Measurements from ENCODE around the gene CHCHD3. TPM values are rescaled to one million over a fixed set of nuclear protein-coding genes. Genes with fewer than 3 reads are reported as not detected.

CHCHD3 gene
- total and polyA plus RNA-seq, 4 donors: 25.5 to 37.8 (median 31.8) TPM

DNA sequence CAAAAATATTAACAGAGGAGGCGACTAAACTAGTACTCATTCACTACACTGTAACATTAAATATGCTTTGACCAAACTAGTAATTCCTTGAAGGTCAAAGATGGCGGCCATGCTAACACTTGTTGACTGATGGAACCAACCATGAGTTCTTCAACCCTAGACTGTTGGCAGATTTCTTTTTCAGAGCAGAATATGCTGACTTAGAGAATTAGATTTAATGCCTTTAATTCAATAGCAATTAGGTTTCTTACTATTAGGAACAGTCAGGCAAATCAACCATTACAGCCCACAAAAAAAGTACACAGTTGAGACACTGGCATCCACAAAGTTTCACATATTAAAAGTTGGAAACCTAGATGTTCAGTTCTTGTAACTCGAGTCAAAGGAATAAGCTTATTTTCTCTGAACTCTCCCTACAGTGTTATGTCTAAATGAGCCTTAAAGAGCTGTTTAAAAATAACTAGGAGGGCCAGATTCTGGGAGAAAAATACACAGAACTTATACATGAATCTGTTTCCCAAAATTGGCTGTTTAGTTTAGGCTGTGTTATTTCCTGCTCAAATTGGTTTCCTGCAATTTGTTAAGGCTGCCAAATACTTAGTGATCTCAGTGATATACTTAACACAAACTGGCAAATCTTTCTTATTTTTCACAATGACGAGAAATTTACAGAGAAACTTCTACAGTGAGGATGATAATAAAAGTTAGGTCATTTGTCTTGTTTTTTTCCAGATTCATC lies 17.6 kb downstream of the CHCHD3 start:
- no peak overlapping the region for H3K4me3 ChIP-seq (ENCODE audit: low read depth in 1 of 3, low read length in 3 of 3)
- WGBS: 88% methylated on average over 4 of the region's 4 CpGs
- H3K9me3 ChIP-seq (ENCODE audit: control insufficient read depth in 4 of 4, low read length in 3 of 4): no peaks in the 10 kb centered on the region
- H3K27me3 ChIP-seq (ENCODE audit: control insufficient read depth in 4 of 4, insufficient read depth in 4 of 4, low read length in 3 of 4): no peaks in the 10 kb centered on the region
- H3K36me3 ChIP-seq (ENCODE audit: control insufficient read depth in 4 of 4, insufficient read depth in 3 of 4, low read depth in 1 of 4, low read length in 3 of 4): peaks cover 0 to 9% (median 2%) of the 10 kb centered on the region in 4 donors
- no peak overlapping the region for H3K9ac ChIP-seq (ENCODE audit: low read depth in 1 of 2, low read length in 2 of 2)
- no peak overlapping the region for H3K27ac ChIP-seq (ENCODE audit: low read depth in 1 of 2, low read length in 2 of 2)
- DNase-seq (ENCODE audit: low spot score): no peak
- H3K4me1 ChIP-seq (ENCODE audit: control insufficient read depth in 4 of 4, insufficient read depth in 4 of 4, low read length in 3 of 4): peaks cover 0 to 11% (median 6%) of the 10 kb centered on the region in 4 donors
- TF ChIP-seq, protein P1, sequence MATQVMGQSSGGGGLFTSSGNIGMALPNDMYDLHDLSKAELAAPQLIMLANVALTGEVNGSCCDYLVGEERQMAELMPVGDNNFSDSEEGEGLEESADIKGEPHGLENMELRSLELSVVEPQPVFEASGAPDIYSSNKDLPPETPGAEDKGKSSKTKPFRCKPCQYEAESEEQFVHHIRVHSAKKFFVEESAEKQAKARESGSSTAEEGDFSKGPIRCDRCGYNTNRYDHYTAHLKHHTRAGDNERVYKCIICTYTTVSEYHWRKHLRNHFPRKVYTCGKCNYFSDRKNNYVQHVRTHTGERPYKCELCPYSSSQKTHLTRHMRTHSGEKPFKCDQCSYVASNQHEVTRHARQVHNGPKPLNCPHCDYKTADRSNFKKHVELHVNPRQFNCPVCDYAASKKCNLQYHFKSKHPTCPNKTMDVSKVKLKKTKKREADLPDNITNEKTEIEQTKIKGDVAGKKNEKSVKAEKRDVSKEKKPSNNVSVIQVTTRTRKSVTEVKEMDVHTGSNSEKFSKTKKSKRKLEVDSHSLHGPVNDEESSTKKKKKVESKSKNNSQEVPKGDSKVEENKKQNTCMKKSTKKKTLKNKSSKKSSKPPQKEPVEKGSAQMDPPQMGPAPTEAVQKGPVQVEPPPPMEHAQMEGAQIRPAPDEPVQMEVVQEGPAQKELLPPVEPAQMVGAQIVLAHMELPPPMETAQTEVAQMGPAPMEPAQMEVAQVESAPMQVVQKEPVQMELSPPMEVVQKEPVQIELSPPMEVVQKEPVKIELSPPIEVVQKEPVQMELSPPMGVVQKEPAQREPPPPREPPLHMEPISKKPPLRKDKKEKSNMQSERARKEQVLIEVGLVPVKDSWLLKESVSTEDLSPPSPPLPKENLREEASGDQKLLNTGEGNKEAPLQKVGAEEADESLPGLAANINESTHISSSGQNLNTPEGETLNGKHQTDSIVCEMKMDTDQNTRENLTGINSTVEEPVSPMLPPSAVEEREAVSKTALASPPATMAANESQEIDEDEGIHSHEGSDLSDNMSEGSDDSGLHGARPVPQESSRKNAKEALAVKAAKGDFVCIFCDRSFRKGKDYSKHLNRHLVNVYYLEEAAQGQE (IDR thresholded peaks at IDR 0.05): no peak
- no peak for TF ChIP-seq GABPA (IDR thresholded peaks at IDR 0.05 in 1 of 2, conservative IDR thresholded peaks at IDR 0.05 in 1 of 2)
- no peak for TF ChIP-seq RAD21 (IDR thresholded peaks at IDR 0.05)
- TF ChIP-seq, protein P2, sequence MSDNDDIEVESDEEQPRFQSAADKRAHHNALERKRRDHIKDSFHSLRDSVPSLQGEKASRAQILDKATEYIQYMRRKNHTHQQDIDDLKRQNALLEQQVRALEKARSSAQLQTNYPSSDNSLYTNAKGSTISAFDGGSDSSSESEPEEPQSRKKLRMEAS (IDR thresholded peaks at IDR 0.05): no peak
- no peak for TF ChIP-seq RXRA (IDR thresholded peaks at IDR 0.05)
- TF ChIP-seq YY1 (IDR thresholded peaks at IDR 0.05): no peak
- TF ChIP-seq EGR1 (IDR thresholded peaks at IDR 0.05; ENCODE audit: low read depth in 2 of 2): no peak
- TF ChIP-seq, protein P3, sequence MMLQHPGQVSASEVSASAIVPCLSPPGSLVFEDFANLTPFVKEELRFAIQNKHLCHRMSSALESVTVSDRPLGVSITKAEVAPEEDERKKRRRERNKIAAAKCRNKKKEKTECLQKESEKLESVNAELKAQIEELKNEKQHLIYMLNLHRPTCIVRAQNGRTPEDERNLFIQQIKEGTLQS (IDR thresholded peaks at IDR 0.05): no peak
- TF ChIP-seq FOXA1 (IDR thresholded peaks at IDR 0.05): no peak
- TF ChIP-seq, protein P4, sequence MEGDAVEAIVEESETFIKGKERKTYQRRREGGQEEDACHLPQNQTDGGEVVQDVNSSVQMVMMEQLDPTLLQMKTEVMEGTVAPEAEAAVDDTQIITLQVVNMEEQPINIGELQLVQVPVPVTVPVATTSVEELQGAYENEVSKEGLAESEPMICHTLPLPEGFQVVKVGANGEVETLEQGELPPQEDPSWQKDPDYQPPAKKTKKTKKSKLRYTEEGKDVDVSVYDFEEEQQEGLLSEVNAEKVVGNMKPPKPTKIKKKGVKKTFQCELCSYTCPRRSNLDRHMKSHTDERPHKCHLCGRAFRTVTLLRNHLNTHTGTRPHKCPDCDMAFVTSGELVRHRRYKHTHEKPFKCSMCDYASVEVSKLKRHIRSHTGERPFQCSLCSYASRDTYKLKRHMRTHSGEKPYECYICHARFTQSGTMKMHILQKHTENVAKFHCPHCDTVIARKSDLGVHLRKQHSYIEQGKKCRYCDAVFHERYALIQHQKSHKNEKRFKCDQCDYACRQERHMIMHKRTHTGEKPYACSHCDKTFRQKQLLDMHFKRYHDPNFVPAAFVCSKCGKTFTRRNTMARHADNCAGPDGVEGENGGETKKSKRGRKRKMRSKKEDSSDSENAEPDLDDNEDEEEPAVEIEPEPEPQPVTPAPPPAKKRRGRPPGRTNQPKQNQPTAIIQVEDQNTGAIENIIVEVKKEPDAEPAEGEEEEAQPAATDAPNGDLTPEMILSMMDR (IDR thresholded peaks at IDR 0.05; ENCODE audit: low read depth, low read length, missing input control): no peak
- TF ChIP-seq SP1 (IDR thresholded peaks at IDR 0.05): no peak
- TF ChIP-seq HNF4G (IDR thresholded peaks at IDR 0.05): no peak
- TF ChIP-seq TAF1 (conservative IDR thresholded peaks at IDR 0.05): no peak
- TF ChIP-seq, protein P5, sequence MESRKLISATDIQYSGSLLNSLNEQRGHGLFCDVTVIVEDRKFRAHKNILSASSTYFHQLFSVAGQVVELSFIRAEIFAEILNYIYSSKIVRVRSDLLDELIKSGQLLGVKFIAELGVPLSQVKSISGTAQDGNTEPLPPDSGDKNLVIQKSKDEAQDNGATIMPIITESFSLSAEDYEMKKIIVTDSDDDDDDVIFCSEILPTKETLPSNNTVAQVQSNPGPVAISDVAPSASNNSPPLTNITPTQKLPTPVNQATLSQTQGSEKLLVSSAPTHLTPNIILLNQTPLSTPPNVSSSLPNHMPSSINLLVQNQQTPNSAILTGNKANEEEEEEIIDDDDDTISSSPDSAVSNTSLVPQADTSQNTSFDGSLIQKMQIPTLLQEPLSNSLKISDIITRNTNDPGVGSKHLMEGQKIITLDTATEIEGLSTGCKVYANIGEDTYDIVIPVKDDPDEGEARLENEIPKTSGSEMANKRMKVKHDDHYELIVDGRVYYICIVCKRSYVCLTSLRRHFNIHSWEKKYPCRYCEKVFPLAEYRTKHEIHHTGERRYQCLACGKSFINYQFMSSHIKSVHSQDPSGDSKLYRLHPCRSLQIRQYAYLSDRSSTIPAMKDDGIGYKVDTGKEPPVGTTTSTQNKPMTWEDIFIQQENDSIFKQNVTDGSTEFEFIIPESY (IDR thresholded peaks at IDR 0.05): no peak
- TF ChIP-seq FOXA2 (IDR thresholded peaks at IDR 0.05): no peak
- TF ChIP-seq HNF4A (conservative IDR thresholded peaks at IDR 0.05): no peak
- no peak for TF ChIP-seq NR2F2 (IDR thresholded peaks at IDR 0.05)
- TF ChIP-seq JUND (IDR thresholded peaks at IDR 0.05): no peak

Data from liver (tissue), 9 donors.